Lower leg skin (tissue), 3 donors: ENCODE results near the gene STOM.

Experiments used
- CTCF ChIP-seq, 3 donors: fragments of 450-650 bp; IDR thresholded peaks; one replicate each; pipeline ENCODE4 v1.5.1; 2016; ENCODE audit warnings: antibody characterized with exemption in 3 of 3, mild to moderate bottlenecking in 3 of 3, moderate library complexity in 2 of 3
- POLR2A ChIP-seq, 2 donors: fragments of 450-650 bp; IDR thresholded peaks; one replicate each; pipeline ENCODE4 v1.6.1; 2016 to 2017; ENCODE audit warnings: antibody characterized with exemption in 2 of 2, mild to moderate bottlenecking in 1 of 2, moderate library complexity in 1 of 2

DNA sequence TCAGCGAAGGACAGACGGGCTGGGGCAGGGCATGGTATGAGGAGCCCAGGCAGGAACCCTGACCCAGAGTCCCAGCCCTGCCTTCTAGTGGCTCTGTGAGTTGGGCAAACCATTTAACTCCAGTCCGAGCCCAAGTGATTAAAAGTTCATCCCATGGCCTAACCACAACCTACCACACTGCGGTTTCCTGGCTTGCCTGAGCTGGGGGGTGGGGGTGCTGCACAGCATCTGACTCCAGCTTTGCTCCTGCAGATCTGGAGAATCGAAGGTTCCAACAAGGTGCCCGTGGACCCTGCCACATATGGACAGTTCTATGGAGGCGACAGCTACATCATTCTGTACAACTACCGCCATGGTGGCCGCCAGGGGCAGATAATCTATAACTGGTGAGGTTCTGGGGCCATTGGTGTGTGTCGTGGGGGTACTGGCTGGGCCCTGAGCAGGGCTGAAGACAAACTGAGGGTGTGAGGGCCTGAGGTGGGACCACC lies 49.0 kb downstream of the STOM start:
- no peak for TF ChIP-seq POLR2A (IDR thresholded peaks at IDR 0.05)
- TF ChIP-seq CTCF (IDR thresholded peaks at IDR 0.05) = no peak
